Urinary bladder (tissue), 4 donors: ENCODE data around the gene HMCN1. TPM values are rescaled to one million over a fixed set of nuclear protein-coding genes. Genes with fewer than 3 reads are reported as not detected.

Source experiments
- DNase-seq: peaks from one replicate; pipeline ENCODE4 v3.0.0-alpha.2; 2015; ENCODE audit errors: extremely low spot score
- H3K27ac ChIP-seq: one replicate; pipeline ENCODE4 v1.5.1; 2013; ENCODE audit warnings: low read depth, mild to moderate bottlenecking, moderate library complexity
- H3K36me3 ChIP-seq: one replicate; pipeline ENCODE4 v1.6.1; 2013; ENCODE audit warnings: mild to moderate bottlenecking, moderate library complexity; ENCODE audit not compliant: insufficient read depth
- H3K4me1 ChIP-seq: one replicate; pipeline ENCODE4 v1.6.1; 2013; ENCODE audit warnings: mild to moderate bottlenecking, moderate library complexity; ENCODE audit not compliant: insufficient read depth
- H3K4me3 ChIP-seq: one replicate; pipeline ENCODE4 v1.5.1; 2013; ENCODE audit warnings: low read depth, low read length
- WGBS: extraction: QIAGEN DNeasy Blood & Tissue Kit; methylation state at CpG from one replicate; pipeline ENCODE4 v1.1.7; 2013; 5-methylcytosine and 5-hydroxymethylcytosine counted together
- polyA plus RNA-seq: library from polyadenylated mRNA; stranded (reverse); fragments of 200-250 nt; gene quantifications from one replicate; pipeline ENCODE4 v1.2.3, GENCODE V29; 2013
- total RNA-seq: library from RNA; depleted of rRNA; stranded (reverse); fragments of >200 nt; gene quantifications from one replicate; pipeline ENCODE4 v1.2.3, GENCODE V29; 2014
- donor health status: healthy with polysubstance abuse.
- donor health status: healthy.

HMCN1 gene
- total and polyA plus RNA-seq, 2 donors = 2.5 to 36.9 TPM

DNA sequence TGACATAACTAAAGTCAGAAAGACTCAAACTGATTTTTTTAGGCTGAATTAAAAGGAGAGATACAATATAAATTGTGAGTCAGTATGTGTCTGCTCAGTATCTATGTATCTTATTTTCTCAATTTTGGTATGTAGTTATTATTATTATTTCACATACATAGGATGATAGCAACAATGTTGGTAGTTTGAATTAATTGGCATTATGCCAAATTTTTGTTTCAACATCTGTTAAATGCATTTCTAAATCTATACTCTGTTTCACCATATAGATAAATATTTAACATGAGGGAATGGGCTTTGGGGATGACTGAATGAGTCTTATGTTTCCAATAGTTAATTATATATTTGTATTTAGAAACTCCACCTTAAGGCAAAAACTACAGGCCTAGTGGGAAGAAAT lies 12.6 kb upstream of the HMCN1 start:
- Histone ChIP-seq H3K4me3 (no peak overlapping the region), H3K27ac (no peak overlapping the region), H3K36me3 (no peaks in the 10 kb centered on the region), H3K4me1 (no peaks in the 10 kb centered on the region)
- no peak for DNase-seq

DNA sequence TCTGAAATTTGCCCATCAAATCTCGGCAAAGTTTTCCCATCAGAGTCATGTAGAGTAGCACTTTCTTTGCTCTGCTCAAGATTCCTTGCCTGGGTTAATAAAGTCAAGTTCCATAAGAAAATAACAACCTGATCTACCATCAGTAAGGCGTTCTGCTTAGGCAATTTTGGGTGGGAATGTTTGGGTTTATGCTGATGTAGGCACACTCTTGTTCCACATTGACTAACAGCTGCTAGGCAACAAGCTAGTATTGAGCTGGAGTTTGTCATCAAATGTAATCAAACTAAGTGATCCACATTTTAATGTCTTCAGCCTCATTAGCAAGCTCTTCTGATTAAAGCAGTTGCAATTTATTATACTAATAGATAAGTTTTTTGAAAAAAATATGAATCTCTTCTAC lies 12.1 kb upstream of the HMCN1 start:
- H3K4me1 ChIP-seq = no peaks in the 10 kb centered on the region
- no peak overlapping the region for H3K27ac ChIP-seq
- no peak for DNase-seq
- H3K4me3 ChIP-seq = no peak overlapping the region
- WGBS = 85% methylated on average over 2 of the region's 2 CpGs
- H3K36me3 ChIP-seq = no peaks in the 10 kb centered on the region

DNA sequence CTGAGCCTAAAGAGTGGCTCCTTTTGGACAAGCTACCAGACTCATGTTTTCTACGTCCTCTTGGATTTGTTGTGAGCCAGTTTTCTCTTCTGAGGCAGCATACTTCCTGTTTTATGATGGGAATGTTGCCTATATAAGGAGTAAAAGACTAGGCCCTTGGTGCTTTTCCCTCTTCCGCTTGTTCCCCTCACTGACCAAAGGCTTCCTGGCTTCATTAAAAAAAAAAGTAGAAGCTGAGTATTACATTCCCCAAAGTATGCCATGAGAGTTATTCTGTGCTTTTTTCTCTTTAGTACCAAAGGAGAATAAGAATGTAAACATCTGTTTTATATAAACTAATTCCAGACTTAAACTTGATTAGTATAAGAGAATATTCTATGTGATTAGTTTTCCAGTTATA lies 6.5 kb upstream of the HMCN1 start:
- no peaks in the 10 kb centered on the region for H3K4me1 ChIP-seq
- no peaks in the 10 kb centered on the region for H3K36me3 ChIP-seq
- no peak overlapping the region for H3K4me3 ChIP-seq
- WGBS = 86% methylated on average over 2 of the region's 2 CpGs
- no peak for DNase-seq
- H3K27ac ChIP-seq = no peak overlapping the region

DNA sequence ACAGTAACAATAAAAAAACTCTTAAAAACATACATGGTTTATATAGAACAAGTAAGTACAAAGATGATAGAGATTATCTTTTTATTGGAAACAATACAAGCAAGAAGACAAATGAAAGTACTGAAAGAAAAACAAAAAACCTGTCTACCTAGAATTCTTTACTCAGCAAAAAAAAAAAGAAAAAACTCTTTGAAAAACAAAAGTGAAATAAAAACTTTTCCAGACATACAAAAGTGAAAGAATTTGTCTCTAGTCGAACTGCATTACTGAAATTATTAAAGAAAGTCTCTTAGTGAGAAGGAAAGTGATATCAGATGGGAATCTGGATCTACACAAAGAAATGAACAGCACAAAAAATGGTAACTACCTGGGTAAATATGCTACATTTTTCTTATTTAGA lies 2.7 kb upstream of the HMCN1 start:
- H3K4me3 ChIP-seq = no peak overlapping the region
- no peak overlapping the region for H3K27ac ChIP-seq
- 78% methylated on average over 1 of the region's 1 CpG for WGBS
- no peaks in the 10 kb centered on the region for H3K36me3 ChIP-seq
- DNase-seq = no peak
- H3K4me1 ChIP-seq = no peaks in the 10 kb centered on the region

DNA sequence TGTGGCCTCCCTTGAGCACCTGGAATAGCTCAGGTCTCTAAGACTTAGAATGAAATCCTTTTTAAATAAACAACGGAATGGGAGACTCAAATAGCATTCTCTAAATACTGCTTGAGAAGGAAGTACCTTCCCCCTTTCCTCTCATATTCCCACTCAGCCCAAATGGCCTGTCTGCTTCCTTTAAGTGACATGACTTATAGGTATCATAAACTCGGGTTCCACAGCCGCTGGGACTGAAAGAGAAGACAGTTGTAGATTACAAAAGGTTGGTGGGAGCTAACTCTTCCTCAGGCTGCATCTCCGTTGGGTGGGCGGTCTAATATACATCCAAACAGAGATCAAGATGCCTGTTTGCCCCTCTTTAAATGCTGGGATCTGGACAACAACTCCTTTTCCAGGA lies 1.2 kb upstream of the HMCN1 start:
- H3K36me3 ChIP-seq = no peaks in the 10 kb centered on the region
- no peaks in the 10 kb centered on the region for H3K4me1 ChIP-seq
- WGBS = 54% methylated on average over 5 of the region's 5 CpGs
- H3K27ac ChIP-seq = no peak overlapping the region
- no peak for DNase-seq
- H3K4me3 ChIP-seq = no peak overlapping the region

DNA sequence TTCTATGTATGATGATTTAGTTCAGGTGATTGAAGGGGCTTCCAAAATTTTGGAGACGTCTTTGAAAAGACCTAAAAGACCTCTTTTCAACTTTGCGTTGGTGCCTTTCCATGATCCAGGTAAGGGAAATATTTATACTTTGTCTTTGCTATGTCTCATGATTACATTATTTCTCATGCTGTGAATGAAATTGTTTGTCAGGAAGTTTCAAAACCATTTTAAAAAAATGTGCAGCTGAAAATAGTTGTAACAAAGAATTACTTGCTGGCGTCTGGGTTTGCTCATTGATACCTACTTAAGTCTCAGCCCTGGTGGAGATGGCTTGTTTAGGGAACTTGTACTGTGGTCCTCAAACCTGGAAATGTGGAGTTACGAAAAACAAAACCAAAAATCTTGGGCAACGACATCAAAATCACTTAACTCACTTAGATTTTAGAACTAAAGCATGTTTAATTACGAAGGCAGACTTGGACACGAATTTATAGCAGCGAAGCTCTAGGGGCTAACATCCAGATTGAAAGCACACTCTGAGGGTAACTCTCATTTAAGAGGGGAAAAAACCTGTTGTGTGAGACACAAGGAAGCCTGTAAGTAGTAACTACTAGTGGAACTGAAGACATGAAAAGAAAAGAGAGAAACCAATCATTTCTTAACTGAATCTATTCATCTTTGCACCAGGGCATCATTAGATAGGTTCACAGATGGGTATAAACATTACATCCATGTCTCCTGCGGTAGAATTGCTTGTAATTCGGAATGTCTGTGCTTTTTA lies 924 bp downstream of the HMCN1 start:
- no peak for DNase-seq
- WGBS = 31% methylated on average over 10 of the region's 10 CpGs
- Histone ChIP-seq H3K4me1 (no peaks in the 10 kb centered on the region), H3K27ac (no peak overlapping the region), H3K4me3 (no peak overlapping the region), H3K36me3 (no peaks in the 10 kb centered on the region)

DNA sequence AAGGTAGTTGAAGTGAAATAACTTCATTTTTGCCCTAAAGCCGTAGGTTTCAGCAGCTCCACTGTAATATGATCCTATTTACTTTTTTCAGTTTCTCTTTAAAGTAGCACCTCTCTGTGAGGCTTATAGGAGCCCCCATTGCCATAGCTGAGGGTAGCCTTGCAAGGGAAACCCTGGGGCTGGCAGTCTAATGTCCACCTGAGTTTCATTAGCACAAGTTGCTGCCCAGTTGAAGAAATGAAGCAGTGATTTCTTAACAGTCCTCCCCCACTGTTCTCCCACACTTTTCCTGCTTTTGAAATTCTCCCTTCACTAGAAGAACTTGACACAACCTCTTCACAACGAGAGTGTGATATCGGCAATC lies 1.5 kb downstream of the HMCN1 start:
- H3K36me3 ChIP-seq = no peaks in the 10 kb centered on the region
- WGBS = 42% methylated on average over 3 of the region's 3 CpGs
- no peaks in the 10 kb centered on the region for H3K4me1 ChIP-seq
- no peak for DNase-seq
- no peak overlapping the region for H3K27ac ChIP-seq
- H3K4me3 ChIP-seq = peak overlapping the region; percentile 1

DNA sequence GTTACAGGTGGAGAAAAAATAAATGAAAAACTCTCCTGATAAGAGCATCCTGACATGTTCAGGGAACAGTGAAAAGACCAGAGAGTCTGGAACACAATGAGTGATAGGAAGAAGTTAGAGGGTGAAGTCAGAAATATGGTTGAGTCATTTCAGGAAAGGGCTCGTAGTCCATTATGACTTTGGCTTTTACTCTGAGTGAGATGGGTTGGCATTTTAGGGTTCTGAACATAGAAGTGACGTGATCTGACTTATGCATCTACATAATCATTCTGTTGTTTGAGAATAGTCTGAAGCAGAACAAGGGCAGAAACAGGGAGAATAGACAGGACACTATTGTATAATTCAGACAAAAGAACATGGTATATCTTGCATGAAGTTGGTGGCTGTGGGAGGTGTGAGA lies 5.8 kb downstream of the HMCN1 start:
- Histone ChIP-seq H3K36me3 (no peaks in the 10 kb centered on the region), H3K4me3 (no peak overlapping the region), H3K27ac (no peak overlapping the region), H3K4me1 (no peaks in the 10 kb centered on the region)
- DNase-seq = no peak
- 95% methylated on average over 2 of the region's 2 CpGs for WGBS

DNA sequence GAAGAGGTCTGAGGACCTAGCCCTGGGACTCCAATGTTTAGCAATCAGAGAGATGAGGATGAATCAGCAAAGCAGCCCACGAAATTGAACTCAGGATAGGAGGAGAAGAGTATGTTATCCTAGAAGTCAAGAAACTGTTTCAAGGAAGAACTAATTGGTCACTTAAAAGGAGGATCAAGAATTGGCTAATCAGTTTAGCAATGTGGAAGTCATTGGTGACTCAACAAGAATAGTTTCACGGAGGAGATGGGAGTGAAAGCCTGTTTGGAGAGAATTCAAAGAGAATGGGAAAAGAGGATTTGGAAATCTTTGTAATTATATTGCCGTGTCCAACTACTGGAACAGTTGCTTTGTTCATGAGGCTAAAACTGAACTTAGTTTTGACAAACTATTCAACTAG lies 7.4 kb downstream of the HMCN1 start:
- Histone ChIP-seq H3K36me3 (no peaks in the 10 kb centered on the region), H3K4me3 (no peak overlapping the region), H3K27ac (no peak overlapping the region), H3K4me1 (no peaks in the 10 kb centered on the region)
- 70% methylated on average over 3 of the region's 3 CpGs for WGBS
- DNase-seq = no peak

DNA sequence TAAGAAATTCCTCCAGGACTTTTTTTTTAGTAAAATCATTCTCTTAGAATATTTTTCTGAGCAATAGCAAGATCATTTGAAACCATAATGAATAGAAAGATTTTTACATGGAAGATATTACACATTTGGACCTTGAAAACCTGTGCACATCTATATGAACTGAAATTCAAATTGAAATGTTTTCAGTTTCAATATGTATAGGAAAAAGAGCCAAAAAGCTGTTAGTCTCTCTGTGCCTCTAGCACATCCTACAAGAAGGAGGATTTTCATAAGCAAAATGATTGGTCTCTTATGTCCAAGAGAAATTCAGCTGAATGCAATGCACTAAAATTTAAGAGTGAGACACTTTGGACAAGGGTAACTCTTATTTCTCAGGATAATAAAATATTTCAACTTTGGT lies 8.2 kb downstream of the HMCN1 start:
- Histone ChIP-seq H3K27ac (no peak overlapping the region), H3K36me3 (no peaks in the 10 kb centered on the region), H3K4me3 (no peak overlapping the region), H3K4me1 (no peaks in the 10 kb centered on the region)
- no peak for DNase-seq

DNA sequence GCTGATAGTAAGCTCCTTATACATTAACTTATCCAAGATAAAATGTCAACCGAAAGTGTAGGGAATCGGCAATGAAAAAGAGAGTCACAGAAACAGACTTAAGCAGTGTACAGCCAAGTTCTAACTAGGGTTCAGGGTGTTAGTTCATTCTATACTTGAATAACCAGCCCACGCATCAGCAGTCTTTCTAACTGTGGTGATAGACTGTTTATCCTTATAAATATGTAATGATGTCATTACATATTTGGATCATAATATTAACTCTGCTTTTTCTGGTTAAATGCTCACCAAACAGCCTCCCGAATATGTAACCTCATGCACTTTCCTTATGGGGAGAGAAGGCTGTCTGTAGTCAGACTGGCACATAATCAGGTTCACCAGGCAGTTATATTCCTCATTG lies 11.0 kb downstream of the HMCN1 start:
- Histone ChIP-seq H3K36me3 (no peaks in the 10 kb centered on the region), H3K27ac (no peak overlapping the region), H3K4me1 (no peaks in the 10 kb centered on the region), H3K4me3 (no peak overlapping the region)
- WGBS = 59% methylated on average over 4 of the region's 4 CpGs
- no peak for DNase-seq

DNA sequence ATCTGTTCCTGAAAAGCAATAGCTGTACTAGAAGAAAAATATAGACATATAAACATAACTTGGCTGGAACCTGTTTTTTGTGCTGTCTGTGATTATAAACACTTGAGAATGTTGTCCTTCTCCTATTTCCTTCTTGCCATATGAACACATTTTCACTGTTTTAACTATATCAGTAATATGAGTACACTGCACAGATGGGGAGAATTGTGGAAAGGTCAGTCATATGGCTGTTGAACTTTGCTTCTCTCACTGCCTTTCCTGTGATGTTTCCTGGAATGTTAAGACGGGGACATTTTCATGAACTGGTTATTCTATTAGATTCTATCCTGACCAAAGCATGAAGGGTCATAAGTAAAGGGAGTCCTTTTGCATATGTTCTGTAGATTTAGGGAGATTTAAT lies 24.9 kb downstream of the HMCN1 start:
- no peak overlapping the region for H3K4me3 ChIP-seq
- no peaks in the 10 kb centered on the region for H3K36me3 ChIP-seq
- no peak overlapping the region for H3K27ac ChIP-seq
- no peak for DNase-seq
- no peaks in the 10 kb centered on the region for H3K4me1 ChIP-seq
- WGBS = 74% methylated on average over 1 of the region's 1 CpG

DNA sequence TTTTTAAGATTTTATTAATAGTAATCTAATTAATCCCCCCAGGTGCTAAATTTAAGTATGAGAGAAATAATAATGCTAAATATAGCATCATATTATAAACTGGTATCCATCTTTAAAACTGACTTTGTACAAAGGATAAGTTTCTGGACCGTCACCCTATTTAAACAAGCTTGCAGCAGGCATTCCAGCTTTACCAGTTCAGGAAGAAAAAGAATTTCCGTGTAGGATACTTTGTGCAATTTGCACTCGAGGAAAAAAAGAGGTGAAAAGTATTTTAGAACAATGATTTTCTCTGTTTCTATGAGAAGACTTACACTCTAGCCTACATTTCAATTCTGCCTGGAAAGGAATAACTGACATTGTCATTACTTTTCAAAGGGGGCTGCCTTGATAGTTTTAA lies 27.6 kb downstream of the HMCN1 start:
- 59% methylated on average over 3 of the region's 3 CpGs for WGBS
- H3K27ac ChIP-seq = no peak overlapping the region
- H3K4me1 ChIP-seq = no peaks in the 10 kb centered on the region
- no peak overlapping the region for H3K4me3 ChIP-seq
- no peak for DNase-seq
- no peaks in the 10 kb centered on the region for H3K36me3 ChIP-seq

DNA sequence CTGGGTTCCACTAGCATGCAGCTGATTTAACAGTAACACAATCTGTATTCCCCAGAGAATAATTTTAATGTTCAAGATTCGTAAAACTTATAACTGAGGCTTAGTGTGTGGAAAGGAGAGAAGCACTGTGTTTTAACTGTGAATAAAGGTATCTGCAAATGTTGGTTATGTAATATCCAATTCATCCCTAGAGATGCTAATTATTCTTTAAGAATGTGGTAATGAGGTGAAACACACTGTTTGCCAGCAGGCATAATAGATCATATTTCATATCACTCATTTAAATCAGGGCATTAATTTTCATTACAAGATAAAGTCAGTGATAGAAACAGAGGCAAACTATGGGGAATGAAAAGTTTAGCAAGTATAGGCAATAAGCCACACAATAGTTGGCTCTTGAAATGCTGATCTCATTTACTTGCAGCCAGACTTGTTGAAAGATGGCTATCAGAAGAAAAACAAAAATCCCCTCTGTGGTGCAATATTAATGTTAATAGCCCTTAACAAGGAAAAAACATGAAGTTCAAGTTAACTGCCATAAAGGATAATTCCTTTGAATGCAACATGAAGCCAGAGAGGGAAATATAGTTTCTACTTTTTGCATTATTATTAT lies 33.4 kb downstream of the HMCN1 start:
- 63% methylated on average over 1 of the region's 1 CpG for WGBS
- no peak overlapping the region for H3K4me3 ChIP-seq
- H3K36me3 ChIP-seq = no peaks in the 10 kb centered on the region
- no peak overlapping the region for H3K27ac ChIP-seq
- DNase-seq = no peak
- no peaks in the 10 kb centered on the region for H3K4me1 ChIP-seq

DNA sequence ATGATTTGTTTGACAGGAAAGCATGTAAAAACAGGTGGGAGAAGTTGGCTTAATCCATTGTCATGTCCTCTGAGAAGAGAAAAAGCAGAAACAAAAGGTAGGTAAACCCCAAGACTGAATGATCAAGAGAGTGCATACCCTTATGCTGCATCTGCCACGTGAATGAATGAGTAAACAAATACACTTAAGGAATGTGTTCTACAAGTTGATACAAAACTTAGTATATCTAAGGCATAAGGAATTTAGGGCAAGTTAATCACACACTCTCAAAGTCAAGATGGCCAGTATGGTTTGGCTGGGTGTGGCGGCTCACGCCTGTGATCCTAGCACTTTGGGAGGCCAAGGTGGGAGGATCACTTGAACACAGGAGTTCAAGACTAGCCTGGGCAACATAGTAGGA lies 34.2 kb downstream of the HMCN1 start:
- no peak for DNase-seq
- no peak overlapping the region for H3K4me3 ChIP-seq
- WGBS = 85% methylated on average over 3 of the region's 3 CpGs
- H3K36me3 ChIP-seq = no peaks in the 10 kb centered on the region
- H3K4me1 ChIP-seq = no peaks in the 10 kb centered on the region
- no peak overlapping the region for H3K27ac ChIP-seq
